Measurements from ENCODE around the gene HOXD1.

Gene HOXD1

GRCh38 chr2:176154576-176155252, 33.8 kb upstream of the HOXD1 start:
- DNase-seq = no peak

DNA sequence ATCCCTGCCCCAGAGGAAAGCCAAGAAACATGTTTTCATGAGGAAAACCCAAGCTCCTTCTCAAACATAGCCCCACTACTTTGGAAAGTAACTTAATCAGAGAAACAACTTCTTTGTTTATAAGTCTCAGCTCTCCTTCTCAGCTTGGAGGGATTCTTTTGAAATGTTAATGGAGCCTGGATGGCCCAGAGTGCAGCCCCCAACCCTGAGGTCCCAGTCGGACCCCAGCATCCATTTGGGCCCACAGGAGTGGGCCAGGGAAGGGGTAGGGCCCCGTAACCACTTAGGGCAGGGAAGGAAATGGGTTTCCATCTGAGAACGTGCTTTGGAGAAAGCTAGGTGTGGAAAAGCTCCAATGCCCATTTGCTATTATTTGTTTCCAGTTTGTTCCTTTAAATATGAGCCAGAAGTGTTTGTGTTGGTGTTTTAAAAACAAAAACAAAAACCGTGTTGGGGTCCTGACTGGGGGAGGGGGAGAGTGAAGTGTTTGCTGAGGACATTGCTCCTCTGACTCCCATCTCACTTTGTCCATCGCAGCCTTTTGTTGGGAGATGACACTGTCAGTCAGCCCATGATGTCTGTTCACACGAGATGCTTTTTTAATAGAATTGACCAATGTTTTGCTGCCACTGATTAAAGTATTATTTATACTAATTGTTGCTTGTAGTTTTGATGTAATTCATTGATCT, 33.0 kb upstream of the HOXD1 start:
- no peak for DNase-seq

DNA sequence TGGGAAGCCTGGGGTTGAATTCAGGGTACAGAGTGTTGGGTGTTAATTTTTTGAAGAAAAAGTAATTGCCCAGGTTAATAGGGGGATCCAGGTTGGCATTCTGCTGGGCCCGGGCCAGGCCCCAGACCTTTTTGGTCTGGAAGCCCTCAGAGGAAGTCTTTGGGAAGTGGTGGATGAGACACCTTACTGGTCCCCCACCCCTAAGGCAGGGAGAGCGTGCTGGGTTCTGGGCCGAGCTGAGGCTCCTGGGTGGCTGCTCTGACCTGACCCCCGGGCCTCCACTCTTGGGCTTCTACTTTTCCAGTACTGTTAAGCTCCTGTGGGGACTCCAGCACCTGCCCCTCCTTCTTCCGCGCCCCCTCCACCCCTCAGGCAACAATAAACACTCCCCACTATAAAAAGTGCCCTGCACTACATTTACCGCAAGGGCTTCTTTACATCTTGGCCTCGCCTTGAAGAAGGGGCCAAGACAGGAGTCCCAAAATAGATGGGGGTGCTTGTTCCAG, 32.1 kb upstream of the HOXD1 start:
- no peak for DNase-seq

GRCh38 chr2:176156807-176157498, 31.5 kb upstream of the HOXD1 start, which contains the start of gene HOXD3:
Gene HOXD3 (plus strand): TSS chr2:176157307. CDS start chr2:176169115, 11,808 bp downstream.
- DNase-seq = peak; percentile 77

DNA sequence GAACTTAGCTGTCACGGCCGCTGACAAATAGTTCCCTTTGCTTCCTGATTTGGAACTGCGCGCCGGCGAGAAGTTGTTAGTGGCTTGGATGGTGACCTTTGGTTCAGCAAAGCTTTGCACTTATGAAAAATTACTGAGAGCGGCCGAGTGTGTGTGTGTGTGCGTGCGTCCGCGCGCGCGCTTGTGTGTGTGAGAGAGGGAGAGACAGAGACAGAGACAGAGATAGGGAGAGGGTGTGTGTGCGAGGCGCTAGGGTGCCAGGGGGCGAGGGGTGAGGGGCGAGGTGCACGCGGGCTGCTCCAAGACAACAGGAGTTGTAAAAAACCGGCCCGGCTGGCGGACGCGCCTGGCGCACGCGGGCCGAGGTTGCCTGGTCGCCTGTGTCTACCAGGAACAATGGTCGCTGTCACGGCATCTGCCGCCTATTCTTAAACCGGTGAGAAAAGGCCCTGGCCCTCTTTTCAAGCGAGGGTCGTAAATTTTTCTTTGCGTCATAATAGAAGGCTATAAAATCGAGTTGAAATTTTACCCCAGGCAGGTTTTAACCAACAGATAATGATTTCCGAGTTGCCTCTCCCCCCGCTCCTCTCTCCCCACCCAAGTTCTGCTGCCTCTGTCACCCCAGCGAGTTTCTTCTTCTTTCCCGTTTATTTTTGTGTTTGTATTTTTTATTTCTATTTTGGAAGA, 30.8 kb upstream of the HOXD1 start:
- peak; percentile 59 for DNase-seq

GRCh38 chr2:176158186-176158591, 30.3 kb upstream of the HOXD1 start:
- peak; percentile 68 for DNase-seq

DNA sequence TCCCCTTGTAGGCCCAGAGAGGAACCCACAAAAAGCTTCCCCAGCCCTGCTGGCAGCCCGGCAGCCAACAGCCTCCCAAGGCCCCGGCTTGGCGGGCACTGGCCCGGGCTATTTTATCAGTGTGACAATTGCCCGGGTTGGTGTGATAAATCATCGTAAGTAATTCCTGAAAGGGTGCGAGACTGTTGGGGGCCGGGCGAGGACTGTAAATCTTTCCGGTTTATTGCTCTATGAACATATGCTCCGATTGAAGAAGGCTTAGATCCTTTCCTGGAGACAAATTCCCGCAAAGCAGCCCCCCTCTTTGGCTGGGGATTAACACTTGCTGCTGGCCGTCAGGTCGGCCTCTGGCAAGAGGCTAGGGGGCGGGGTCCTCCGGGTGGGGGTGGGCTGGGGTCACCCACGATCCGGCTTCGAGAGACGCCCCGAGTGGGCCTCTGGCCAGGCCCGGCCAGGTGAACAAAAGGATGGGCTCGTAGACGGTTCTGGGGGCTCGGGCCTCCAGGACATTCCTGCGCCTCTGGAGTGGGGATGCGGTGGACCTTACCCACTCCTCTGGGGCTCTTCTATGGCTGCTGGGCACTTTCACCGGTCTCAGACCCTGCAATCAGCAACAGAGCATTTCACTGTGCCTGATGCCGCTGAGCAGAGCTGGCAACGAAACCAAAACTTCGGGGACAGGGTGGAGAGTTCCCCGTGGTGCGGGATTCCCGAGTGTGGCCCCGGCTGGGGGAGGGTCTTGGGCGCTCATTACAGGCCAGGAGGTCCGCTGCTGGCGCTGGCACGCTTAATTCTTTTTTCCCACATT, 29.4 kb upstream of the HOXD1 start:
- DNase-seq = peak; percentile 90

DNA sequence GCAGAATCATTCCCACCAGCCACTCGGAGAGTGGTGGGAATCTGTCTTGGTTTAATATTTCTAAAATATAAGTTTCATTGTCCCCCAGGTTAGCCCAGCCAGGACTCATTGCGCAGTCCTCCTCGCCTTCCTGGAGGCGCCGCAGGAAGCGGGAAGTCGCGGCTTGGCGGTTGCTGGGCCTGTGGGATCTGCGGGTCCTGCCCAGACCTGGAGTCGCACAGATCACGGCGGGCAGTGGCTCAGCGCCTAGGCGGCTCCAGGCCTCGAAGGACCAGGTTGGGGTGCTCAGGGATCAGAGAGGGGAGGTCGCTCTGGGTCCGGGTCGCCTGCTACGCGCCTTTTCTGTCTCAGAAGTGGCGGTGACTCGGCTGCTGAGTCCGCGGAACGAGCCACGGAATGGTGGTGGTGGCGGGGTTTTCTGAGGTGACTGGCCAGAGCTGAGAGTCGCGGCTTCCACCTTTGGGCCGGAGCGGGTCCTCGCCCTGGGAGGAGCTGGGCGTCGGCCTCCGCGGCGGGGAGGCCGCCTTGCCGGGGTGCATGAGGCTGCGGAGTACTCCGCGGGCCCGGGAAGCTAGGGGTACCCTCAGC, 28.7 kb upstream of the HOXD1 start:
- DNase-seq = peak; percentile 56

- peak; percentile 84 for DNase-seq
Observed at GRCh38 chr2:176160251-176160985, 28.1 kb upstream of the HOXD1 start.

GRCh38 chr2:176160986-176161824, 27.3 kb upstream of the HOXD1 start:
- peak; percentile 66 for DNase-seq

- peak; percentile 93 for DNase-seq
Observed at GRCh38 chr2:176161825-176162626, 26.4 kb upstream of the HOXD1 start.

DNA sequence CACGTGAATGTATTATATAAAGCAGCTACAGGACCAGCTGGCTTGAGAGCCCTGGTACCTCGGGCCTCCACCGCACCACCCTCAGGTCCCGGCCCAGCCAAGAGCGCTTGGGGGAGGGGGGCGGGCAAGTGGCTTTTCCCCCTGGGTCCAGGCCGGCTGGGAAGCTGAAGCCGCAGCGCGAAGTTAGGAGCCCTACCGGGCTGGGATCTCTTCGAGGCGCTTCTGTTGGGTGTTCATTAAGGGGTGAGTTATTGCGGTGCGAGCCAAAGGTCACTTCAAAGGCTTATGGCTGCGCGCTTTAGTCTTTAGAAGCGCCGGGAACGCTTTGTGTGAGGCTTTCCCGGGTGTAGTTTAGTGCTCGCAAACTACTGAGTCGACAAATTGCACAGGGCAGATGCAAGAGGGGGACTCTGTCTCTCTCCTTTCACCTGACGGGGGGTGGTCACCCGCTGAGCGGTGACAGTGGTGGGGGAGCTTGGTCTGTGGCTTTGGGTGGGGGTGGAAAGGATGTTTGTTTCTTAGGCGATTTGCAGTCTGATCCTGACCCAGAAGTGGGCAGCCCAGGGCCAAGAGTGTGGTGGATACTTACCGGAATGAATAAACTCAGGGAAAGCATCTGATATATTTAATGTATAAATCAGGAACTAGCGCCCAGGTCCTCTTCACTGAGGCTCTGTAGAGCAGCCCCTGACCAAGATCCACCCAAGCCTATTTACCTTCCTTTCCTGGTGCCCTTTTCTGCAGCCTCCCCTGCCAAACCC, 25.4 kb upstream of the HOXD1 start:
- no peak for DNase-seq

- DNase-seq = no peak
Observed at GRCh38 chr2:176163672-176164056, 24.8 kb upstream of the HOXD1 start.

GRCh38 chr2:176164201-176164600, 24.3 kb upstream of the HOXD1 start:
- DNase-seq = no peak

- DNase-seq = peak; percentile 54
Observed at GRCh38 chr2:176164611-176165369, 23.7 kb upstream of the HOXD1 start.

- no peak for DNase-seq
Observed at GRCh38 chr2:176165370-176166050, 23.0 kb upstream of the HOXD1 start.

- peak; percentile 60 for DNase-seq
Observed at GRCh38 chr2:176166272-176166671, 22.2 kb upstream of the HOXD1 start.
